HepG2 (cell line): ENCODE measurements around the gene GPR33. TPM values are rescaled to one million over a fixed set of nuclear protein-coding genes. Genes with fewer than 3 reads are reported as not detected.

Experiments
- ATF7 ChIP-seq, 2 experiments: fragments of 450-650 bp in 1 of 2; sonication (generic) in 1 of 2; formaldehyde crosslinking in 1 of 2; IDR thresholded peaks; 2 replicates each; pipeline versions ENCODE4 v1.4.0 to v1.6.1; 2016 to 2020; ENCODE audit warnings: antibody characterized with exemption in 1 of 2, mild to moderate bottlenecking in 1 of 2, missing genetic modification reagents in 1 of 2
- CHD2 ChIP-seq: IDR thresholded peaks from 2 replicates; pipeline ENCODE4 v1.6.1; 2011; ENCODE audit warnings: low read depth, low read length, improper control_type of control experiment
- KAT2B ChIP-seq: fragments of 150-350 bp; IDR thresholded peaks from 2 replicates; pipeline ENCODE4 v1.6.1; 2014; ENCODE audit warnings: low read depth, low read length, borderline replicate concordance
- KLF16 ChIP-seq, 2 experiments: sonication (generic) in 1 of 2; formaldehyde crosslinking in 1 of 2; IDR thresholded peaks; 2 replicates each; pipeline versions ENCODE4 v1.6.1 to v1.8.0; 2016 to 2023; ENCODE audit warnings: missing genetic modification reagents in 2 of 2, missing compliant biosample characterization in 1 of 2
- NFIB ChIP-seq: sonication (generic); formaldehyde crosslinking; IDR thresholded peaks from 2 replicates; pipeline ENCODE4 v1.9.0; 2021; ENCODE audit warnings: missing genetic modification reagents, mild to moderate bottlenecking, borderline replicate concordance
- PREB ChIP-seq: sonication (generic); formaldehyde crosslinking; IDR thresholded peaks from 2 replicates; pipeline ENCODE4 v1.4.0; 2020; ENCODE audit warnings: missing genetic modification reagents
- ZBTB44 ChIP-seq: sonication (generic); formaldehyde crosslinking; IDR thresholded peaks from 2 replicates; pipeline ENCODE4 v1.4.0; 2020; ENCODE audit warnings: missing genetic modification reagents
- ZNF180 ChIP-seq: sonication (generic); formaldehyde crosslinking; IDR thresholded peaks from 2 replicates; pipeline ENCODE4 v1.4.0; 2020; ENCODE audit warnings: low read depth, missing genetic modification reagents, borderline replicate concordance
- ZNF280B ChIP-seq: sonication (generic); formaldehyde crosslinking; IDR thresholded peaks from 2 replicates; pipeline ENCODE4 v1.5.0; 2020; ENCODE audit warnings: missing genetic modification reagents, mild to moderate bottlenecking, borderline replicate concordance
- ZNF501 ChIP-seq: sonication (generic); formaldehyde crosslinking; IDR thresholded peaks from 2 replicates; pipeline ENCODE4 v1.5.1; 2020; ENCODE audit warnings: mild to moderate bottlenecking, moderate library complexity, missing genetic modification reagents
- ZNF512B ChIP-seq: sonication (generic); formaldehyde crosslinking; IDR thresholded peaks from 2 replicates; pipeline ENCODE4 v1.5.1; 2020; ENCODE audit warnings: missing genetic modification reagents, mild to moderate bottlenecking, borderline replicate concordance
- ZNF766 ChIP-seq: sonication (generic); formaldehyde crosslinking; IDR thresholded peaks from 2 replicates; pipeline ENCODE4 v1.5.0; 2020; ENCODE audit warnings: missing genetic modification reagents, borderline replicate concordance
- ZNF83 ChIP-seq: sonication (generic); formaldehyde crosslinking; IDR thresholded peaks from 2 replicates; pipeline ENCODE4 v1.4.0; 2020; ENCODE audit warnings: missing genetic modification reagents, mild to moderate bottlenecking, borderline replicate concordance
- polyA plus RNA-seq, 8 experiments: library from polyadenylated mRNA; depleted of rRNA in 3 of 8; stranded (reverse) in 7 of 8; unstranded in 1 of 8; fragments of >200 nt; fragmentation: Illumina TruSeq in 4 of 8; extraction: Trizol in 4 of 8; gene quantifications; 2 replicates each; pipeline versions ENCODE4 v1.2.1 to v1.2.3, GENCODE V29; 2011 to 2016; ENCODE audit warnings: low read depth in 4 of 8, missing spikeins in 1 of 8, mixed read lengths in 1 of 8; ENCODE audit not compliant: insufficient read depth in 1 of 8
- total RNA-seq, 5 experiments: library from RNA; depleted of rRNA; stranded (reverse); fragments of >200 nt; fragmentation: Illumina TruSeq; extraction: Trizol; gene quantifications; 2 replicates each; pipeline ENCODE4 v1.2.3, GENCODE V29; 2016; ENCODE audit warnings: low read depth in 1 of 5

The GPR33 gene
- total and polyA plus RNA-seq, 2 of the 13 experiments (the other 11 are each of a cell fraction or from before 2014, with no cell fraction given): not detected

GRCh38 chr14:31529053-31529452, 41.2 kb upstream of the GPR33 start (continued):
- TF ChIP-seq ZBTB44 (no peak), KAT2B (no peak), ZNF83 (no peak), ATF7 (IDR thresholded peaks at IDR 0.05) (no peak), ATF7 (CRISPR knock-in tag; IDR thresholded peaks at IDR 0.05) (no peak), ZNF280B (CRISPR knock-in tag) (no peak), CHD2 (no peak), ZNF512B (CRISPR knock-in tag) (no peak), ZNF766 (CRISPR knock-in tag) (no peak), PREB (no peak), ZNF501 (no peak), KLF16 (CRISPR knock-in tag; IDR thresholded peaks at IDR 0.05) (peak in 1 of 2 experiments; percentile 54; a peak in 1 of 4 replicates), ZNF180 (no peak), NFIB (CRISPR knock-in tag) (no peak)
